Measurements from ENCODE around the gene CCL18.
"Not testable (repeated sequence)": the region's sequence is repeated elsewhere in the genome, so short reads cannot be mapped to it uniquely, and the experiment has no call there.

DNA sequence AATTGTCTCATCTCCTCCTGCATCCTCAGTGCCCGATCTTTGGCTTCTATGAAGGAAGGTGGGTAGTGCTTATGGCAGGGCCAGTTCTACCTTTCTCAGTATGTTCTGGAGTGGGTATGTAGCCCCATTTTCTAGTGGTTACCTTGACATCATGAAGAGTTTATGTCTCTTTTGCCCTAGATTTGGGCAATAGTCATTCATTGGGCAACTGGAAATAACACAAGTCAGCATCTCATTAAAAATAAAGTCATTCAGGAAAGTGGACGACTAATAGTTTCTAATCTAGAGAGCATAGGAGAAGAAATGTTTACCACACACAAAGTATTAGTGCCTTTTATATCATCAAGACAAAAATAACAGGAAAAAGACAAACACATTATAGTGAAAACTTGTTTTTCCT is 19.6 kb downstream of the CCL18 start:
- TF ChIP-seq EZH2 (IDR thresholded peaks at IDR 0.05); POLR2AphosphoS5 (IDR thresholded peaks at IDR 0.05; ENCODE audit: borderline replicate concordance, low read depth, low read length): not testable (repeated sequence)
